Hematopoietic multipotent progenitor cell treated with erythropoietin and hydrocortisone succinate and interleukin-3 and kit ligand, for 6 days (in vitro differentiated cells): Measurements from ENCODE around the gene ZNF30.
"Not testable (repeated sequence)": the region's sequence is repeated elsewhere in the genome, so short reads cannot be mapped to it uniquely, and the experiment has no call there.

Experiments used
- DNase-seq: peaks from one replicate; pipeline ENCODE4 v3.0.0-alpha.2; 2015

The ZNF30 gene

DNA sequence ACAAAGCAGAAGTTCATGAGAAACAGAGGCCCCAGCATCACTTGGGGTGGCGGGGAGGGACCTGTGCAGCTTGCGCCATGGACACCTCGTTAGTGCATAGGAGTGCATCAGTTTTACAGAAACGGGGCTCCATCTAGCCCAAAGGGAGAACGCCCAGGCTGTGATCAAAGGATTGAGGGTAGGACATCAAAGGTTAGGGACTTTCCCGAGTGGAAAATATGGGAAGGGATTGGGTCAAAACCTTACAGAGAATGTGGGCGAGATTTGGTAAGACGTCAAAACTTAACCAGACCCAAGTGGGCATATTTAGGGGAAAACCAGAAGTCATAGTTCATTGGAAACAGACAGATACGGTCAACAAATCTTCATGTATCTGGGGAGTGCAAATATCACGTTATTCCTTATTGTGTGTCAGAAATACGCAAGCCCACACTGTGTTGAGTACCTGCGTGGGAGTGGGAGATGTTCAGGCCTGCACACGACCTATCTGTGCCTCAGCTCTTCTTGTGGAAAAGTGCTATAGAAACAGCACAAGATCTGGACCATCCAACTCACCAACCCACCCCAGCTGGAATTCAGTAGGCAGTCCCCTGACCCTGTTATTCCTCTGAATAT lies 64.0 kb downstream of the ZNF30 start:
- DNase-seq: no peak

DNA sequence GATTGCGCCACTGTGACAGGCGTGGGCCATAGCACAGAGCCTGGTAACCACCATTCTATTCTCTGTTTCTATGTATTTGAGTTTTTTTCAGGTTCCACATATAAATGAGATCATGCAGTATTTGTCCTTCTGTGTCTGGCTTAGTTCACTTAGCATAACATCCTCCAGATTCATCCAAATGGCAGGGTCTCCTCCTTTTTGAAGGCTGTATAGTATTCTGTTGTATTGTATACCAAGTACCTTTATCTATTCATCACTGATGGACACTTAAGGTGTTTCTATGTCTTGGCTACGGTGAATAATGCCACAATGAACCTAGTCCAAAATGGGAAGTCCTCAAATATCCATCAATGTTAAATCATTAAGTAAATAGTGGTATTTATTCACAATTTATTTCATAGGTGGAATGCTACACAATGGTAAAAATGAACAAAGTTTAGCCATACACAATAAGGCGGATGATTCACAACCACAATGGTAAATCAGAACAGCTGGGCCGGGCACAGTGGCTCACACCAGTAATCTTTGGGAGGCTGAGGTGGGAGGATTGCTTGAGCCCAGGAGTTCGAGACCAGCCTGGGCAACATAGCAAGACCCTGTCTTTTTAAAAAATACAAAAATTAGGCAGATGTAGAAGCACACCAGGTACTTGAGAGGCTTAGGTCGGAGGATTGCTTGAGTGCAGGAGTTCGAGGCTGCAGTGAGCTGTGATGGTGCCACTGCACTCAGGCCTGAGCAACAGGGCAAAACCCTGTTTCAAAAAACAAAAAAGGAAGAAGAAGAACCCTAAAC lies 65.0 kb downstream of the ZNF30 start:
- no peak for DNase-seq

- DNase-seq: not testable (repeated sequence)
These were observed 65.9 kb downstream of the ZNF30 start for GRCh38 chr19:34992582-34992981.

- no peak for DNase-seq
These were observed 67.6 kb downstream of the ZNF30 start for GRCh38 chr19:34994286-34994642.
